GM12891 (cell line): Measurements from ENCODE around the gene KCNQ1OT1.

ENCODE experiments used
- POLR2A ChIP-seq: IDR thresholded peaks from 2 replicates; pipeline ENCODE4 v1.6.1; 2011; ENCODE audit warnings: low read depth, low read length, control low read depth
- POLR2AphosphoS5 ChIP-seq: IDR thresholded peaks from 2 replicates; pipeline ENCODE4 v1.6.1; 2011; ENCODE audit warnings: low read depth, low read length, control low read depth
- SPI1 ChIP-seq: IDR thresholded peaks from 2 replicates; pipeline ENCODE4 v1.6.1; 2011; ENCODE audit warnings: low read depth, low read length, control low read depth
- TAF1 ChIP-seq: IDR thresholded peaks from 2 replicates; pipeline ENCODE4 v1.6.1; 2011; ENCODE audit warnings: low read depth, low read length, control low read depth

DNA sequence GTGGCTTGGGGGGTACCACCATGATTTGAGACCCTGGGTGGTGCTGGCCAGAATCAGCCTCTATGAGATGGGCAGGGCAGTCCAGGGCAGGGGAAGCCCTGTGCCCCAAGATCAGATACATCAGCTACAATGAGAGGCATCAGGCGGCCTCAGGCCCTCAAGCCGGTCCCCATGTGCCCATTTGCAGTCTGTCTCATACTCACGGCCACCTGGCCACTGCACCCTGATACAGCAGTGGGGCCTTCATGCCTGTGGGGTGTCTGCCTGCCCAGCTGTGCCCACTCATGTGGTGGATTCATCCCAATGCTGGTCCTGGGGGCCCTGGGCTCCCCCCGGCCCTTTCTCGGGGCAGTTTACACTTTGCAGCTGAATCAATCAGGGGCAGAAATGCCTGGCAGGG is 42.4 kb upstream of the KCNQ1OT1 start:
- TF ChIP-seq POLR2A (no peak), TAF1 (no peak), POLR2AphosphoS5 (no peak), SPI1 (no peak)
